Progenitor cell of endocrine pancreas (in vitro differentiated cells): ENCODE results near the gene ASS1. TPM values are rescaled to one million over a fixed set of nuclear protein-coding genes. Genes with fewer than 3 reads are reported as not detected.

Experiments used
- DNase-seq: peaks from one replicate; pipeline ENCODE4 v3.0.0; 2021; ENCODE audit warnings: low spot score; ENCODE audit not compliant: unreplicated experiment
- H3K27ac Mint-ChIP-seq: 2 replicates; pipeline ENCODE4 v1.8.0; 2021; ENCODE audit warnings: mild to moderate bottlenecking, moderate library complexity, mixed read lengths
- H3K27me3 Mint-ChIP-seq: 2 replicates; pipeline ENCODE4 v1.8.0; 2021; ENCODE audit warnings: mixed read lengths
- H3K36me3 Mint-ChIP-seq: 2 replicates; pipeline ENCODE4 v1.8.0; 2022; ENCODE audit warnings: mixed read lengths; ENCODE audit not compliant: insufficient read depth
- H3K4me1 Mint-ChIP-seq: 2 replicates; pipeline ENCODE4 v1.8.0; 2021; ENCODE audit warnings: low read depth, mixed read lengths
- H3K4me3 Mint-ChIP-seq: 2 replicates; pipeline ENCODE4 v1.8.0; 2021; ENCODE audit warnings: low read depth, mild to moderate bottlenecking, moderate library complexity, mixed read lengths
- H3K9me3 Mint-ChIP-seq: 2 replicates; pipeline ENCODE4 v1.8.0; 2021; ENCODE audit warnings: low read depth, mixed read lengths
- CTCF ChIP-seq: fragments of 200-600 bp; sonication (generic); IDR thresholded peaks from one replicate; pipeline ENCODE4 v1.5.0; 2021; ENCODE audit warnings: antibody characterized with exemption, mild to moderate bottlenecking; ENCODE audit not compliant: unreplicated experiment
- total RNA-seq: library from RNA; stranded (reverse); gene quantifications from 2 replicates; pipeline ENCODE4 v1.2.1, GENCODE V29; 2021

ASS1 gene
- total RNA-seq, 1 donor from 2014 or later = 6.5 TPM

GRCh38 chr9:130424595-130425454 is 19.9 kb upstream of the ASS1 start:
- peaks cover 3% of the 10 kb centered on the region for H3K4me1 Mint-ChIP-seq
- no peak for TF ChIP-seq CTCF
- peaks cover 29% of the 10 kb centered on the region for H3K27me3 Mint-ChIP-seq
- no peaks in the 10 kb centered on the region for H3K36me3 Mint-ChIP-seq
- H3K4me3 Mint-ChIP-seq = no peak overlapping the region
- no peak for DNase-seq
- H3K9me3 Mint-ChIP-seq = no peaks in the 10 kb centered on the region
- H3K27ac Mint-ChIP-seq = no peak overlapping the region

- Mint-ChIP-seq H3K4me3 (no peak overlapping the region), H3K27me3 (peaks cover 28% of the 10 kb centered on the region), H3K4me1 (peaks cover 3% of the 10 kb centered on the region), H3K36me3 (no peaks in the 10 kb centered on the region), H3K27ac (peak overlapping the region; percentile 29), H3K9me3 (no peaks in the 10 kb centered on the region)
- DNase-seq = no peak
- TF ChIP-seq CTCF = no peak
These were observed 18.9 kb upstream of the ASS1 start for GRCh38 chr9:130425741-130426466.

- Mint-ChIP-seq H3K27me3 (peaks cover 23% of the 10 kb centered on the region), H3K27ac (no peak overlapping the region), H3K4me3 (no peak overlapping the region), H3K4me1 (peaks cover 3% of the 10 kb centered on the region), H3K36me3 (no peaks in the 10 kb centered on the region), H3K9me3 (no peaks in the 10 kb centered on the region)
- no peak for DNase-seq
- TF ChIP-seq CTCF = no peak
These were observed 18.3 kb upstream of the ASS1 start for GRCh38 chr9:130426467-130426773.

- peaks cover 20% of the 10 kb centered on the region for H3K27me3 Mint-ChIP-seq
- peaks cover 3% of the 10 kb centered on the region for H3K4me1 Mint-ChIP-seq
- DNase-seq = no peak
- no peaks in the 10 kb centered on the region for H3K36me3 Mint-ChIP-seq
- H3K27ac Mint-ChIP-seq = no peak overlapping the region
- H3K9me3 Mint-ChIP-seq = no peaks in the 10 kb centered on the region
- H3K4me3 Mint-ChIP-seq = no peak overlapping the region
- no peak for TF ChIP-seq CTCF
These were observed 17.9 kb upstream of the ASS1 start for GRCh38 chr9:130426883-130427282.

- no peaks in the 10 kb centered on the region for H3K36me3 Mint-ChIP-seq
- no peak overlapping the region for H3K27ac Mint-ChIP-seq
- peaks cover 20% of the 10 kb centered on the region for H3K27me3 Mint-ChIP-seq
- peaks cover 3% of the 10 kb centered on the region for H3K4me1 Mint-ChIP-seq
- no peak overlapping the region for H3K4me3 Mint-ChIP-seq
- no peak for DNase-seq
- H3K9me3 Mint-ChIP-seq = no peaks in the 10 kb centered on the region
- TF ChIP-seq CTCF = no peak
These were observed 17.4 kb upstream of the ASS1 start for GRCh38 chr9:130427326-130427725.
